Measurements from ENCODE around the gene NT5C3B. TPM values are rescaled to one million over a fixed set of nuclear protein-coding genes. Genes with fewer than 3 reads are reported as not detected.
"Not testable (repeated sequence)": the region's sequence is repeated elsewhere in the genome, so short reads cannot be mapped to it uniquely, and the experiment has no call there.

Gene NT5C3B
- total RNA-seq, 2 donors from 2014 or later = 62.1 to 69.7 TPM

DNA sequence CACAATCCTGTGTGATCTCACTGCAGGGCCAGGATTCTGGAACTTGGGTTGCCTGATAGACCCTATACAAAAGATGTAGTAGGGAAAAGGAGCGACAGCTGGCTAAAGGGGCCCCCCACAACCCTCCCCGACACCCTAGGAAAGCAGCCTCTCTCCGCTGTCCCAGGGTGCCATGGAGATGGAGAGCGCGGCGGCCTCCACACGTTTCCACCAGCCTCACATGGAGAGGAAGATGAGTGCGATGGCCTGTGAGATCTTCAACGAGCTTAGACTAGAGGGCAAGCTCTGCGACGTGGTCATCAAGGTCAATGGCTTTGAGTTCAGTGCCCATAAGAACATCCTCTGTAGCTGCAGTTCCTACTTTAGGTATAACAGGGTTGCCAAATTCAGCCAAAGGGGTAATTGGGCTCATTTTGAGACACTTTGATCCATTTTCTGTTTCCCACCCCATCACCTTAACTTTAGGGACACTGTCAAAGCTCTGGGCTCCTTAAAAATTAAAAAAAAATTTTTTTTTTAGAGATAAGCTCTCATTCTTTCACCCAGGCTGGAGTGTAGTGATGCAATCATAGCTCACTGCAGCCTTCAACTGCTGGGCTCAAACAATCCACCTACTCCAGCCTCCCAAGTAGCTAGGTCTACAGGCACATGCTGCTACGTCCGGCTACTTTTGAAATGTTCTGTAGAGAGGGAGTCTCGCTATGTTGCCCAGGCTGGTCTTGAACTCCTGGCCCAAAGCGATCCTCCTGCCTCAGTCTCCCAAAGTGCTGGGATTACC, 1.9 kb upstream of the NT5C3B start, which contains the start of gene KLHL10:
Gene KLHL10, plus strand, starts transcription at position 65 of the 778 bp plus-strand sequence. Its CDS starts 108 bp downstream, at position 173.
- H3K4me3 ChIP-seq = peak within 1 kb of the TSS; percentile 99
- TF ChIP-seq CTCF (IDR thresholded peaks at IDR 0.05) = no peak
- no peaks in the 10 kb centered on the region for H3K9me3 ChIP-seq
- no peaks in the 10 kb centered on the region for H3K27me3 ChIP-seq (replicated peaks; ENCODE audit: insufficient read depth)
- no peaks in the 10 kb centered on the region for H3K36me3 ChIP-seq
- H3K27ac ChIP-seq = peak within 1 kb of the TSS in 1 of 2 donors; percentile 58
- peaks cover 5 to 17% of the 10 kb centered on the region in 2 donors for H3K4me1 ChIP-seq (ENCODE audit: control insufficient read depth in 1 of 2, low read depth in 2 of 2)
- DNase-seq (ENCODE audit: low spot score) (no peak), ATAC-seq (ENCODE audit: insufficient number of reproducible peaks, low FRiP score, low read depth) (no peak)

DNA sequence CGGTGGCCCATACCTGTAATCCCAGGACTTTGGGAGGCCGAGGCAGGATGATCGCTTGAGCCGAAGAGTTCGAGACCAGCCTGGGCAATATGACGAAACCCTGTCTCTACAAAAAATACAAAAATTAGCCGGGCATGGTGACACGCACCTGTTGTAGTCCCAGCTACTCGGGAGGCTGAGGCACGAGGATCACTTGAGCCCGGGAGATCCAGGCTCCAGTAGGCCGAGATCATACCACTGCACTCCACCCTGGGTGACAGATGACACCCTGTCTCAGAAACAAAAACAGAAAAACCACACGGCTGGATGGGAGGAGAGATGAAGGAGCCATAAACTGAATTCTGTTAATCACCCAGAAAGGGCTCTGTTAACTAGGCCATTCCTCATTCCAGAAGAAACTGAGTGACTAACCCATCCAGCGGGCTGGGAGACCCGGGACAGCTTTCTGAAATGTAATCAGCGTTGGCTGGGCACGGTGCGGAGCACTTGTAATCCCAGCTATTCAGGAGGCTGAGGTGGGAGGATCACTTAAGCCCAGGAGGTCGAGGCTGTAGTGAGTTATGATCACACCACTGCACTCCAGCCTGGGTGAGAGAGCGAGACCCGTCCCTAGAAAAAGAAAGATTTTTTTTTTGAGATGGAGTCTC, 641 bp upstream of the NT5C3B start:
- TF ChIP-seq CTCF (IDR thresholded peaks at IDR 0.05) = no peak
- DNase-seq (ENCODE audit: low spot score) = no peak
- H3K4me1 ChIP-seq (ENCODE audit: control insufficient read depth in 1 of 2, low read depth in 2 of 2) = peaks cover 5 to 17% of the 10 kb centered on the region in 2 donors
- H3K9me3 ChIP-seq = no peaks in the 10 kb centered on the region
- H3K27me3 ChIP-seq (replicated peaks; ENCODE audit: insufficient read depth) = no peaks in the 10 kb centered on the region
- H3K4me3 ChIP-seq = peak overlapping the region; percentile 99
- H3K27ac ChIP-seq = peak overlapping the region in 1 of 2 donors; percentile 58
- H3K36me3 ChIP-seq = peaks cover 7% of the 10 kb centered on the region
- no peak for ATAC-seq (ENCODE audit: insufficient number of reproducible peaks, low FRiP score, low read depth)

GRCh38 chr17:41835214-41835799, 725 bp downstream of the NT5C3B start:
- Histone ChIP-seq H3K36me3 (peaks cover 19% of the 10 kb centered on the region), H3K27ac (peak overlapping the region; percentile 75 to 87), H3K27me3 (replicated peaks; ENCODE audit: insufficient read depth) (no peaks in the 10 kb centered on the region), H3K4me1 (ENCODE audit: control insufficient read depth in 1 of 2, low read depth in 2 of 2) (peaks cover 5 to 17% of the 10 kb centered on the region in 2 donors), H3K4me3 (peak overlapping the region; percentile 99), H3K9me3 (no peaks in the 10 kb centered on the region)
- DNase-seq (ENCODE audit: low spot score) (no peak), ATAC-seq (ENCODE audit: insufficient number of reproducible peaks, low FRiP score, low read depth) (no peak)
- no peak for TF ChIP-seq CTCF (IDR thresholded peaks at IDR 0.05)

DNA sequence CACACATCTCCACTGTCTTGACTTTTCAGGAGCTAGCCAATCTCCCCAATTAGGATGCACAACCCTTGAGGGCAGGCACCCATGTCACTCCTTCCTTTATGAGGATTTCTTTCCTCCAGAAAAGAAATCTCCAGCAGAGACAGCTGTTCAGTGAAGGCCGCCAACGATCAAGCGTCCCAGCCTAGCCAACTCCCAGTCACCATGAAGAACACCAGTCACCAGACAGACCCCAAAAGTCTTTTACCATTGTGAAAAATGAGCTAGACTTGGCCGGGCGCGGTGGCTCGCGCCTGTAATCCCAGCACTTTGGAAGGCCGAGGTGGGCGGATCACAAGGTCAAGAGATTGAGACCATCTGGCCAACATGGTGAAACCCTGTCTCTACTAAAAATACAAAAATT, 6.1 kb downstream of the NT5C3B start:
- not testable (repeated sequence) for DNase-seq (ENCODE audit: low spot score); H3K27ac ChIP-seq; H3K4me3 ChIP-seq; H3K4me1 ChIP-seq (ENCODE audit: control insufficient read depth in 1 of 2, low read depth in 2 of 2); H3K27me3 ChIP-seq (replicated peaks; ENCODE audit: insufficient read depth); ATAC-seq (ENCODE audit: insufficient number of reproducible peaks, low FRiP score, low read depth); H3K9me3 ChIP-seq
- H3K36me3 ChIP-seq = peaks cover 48% of the 10 kb centered on the region

DNA sequence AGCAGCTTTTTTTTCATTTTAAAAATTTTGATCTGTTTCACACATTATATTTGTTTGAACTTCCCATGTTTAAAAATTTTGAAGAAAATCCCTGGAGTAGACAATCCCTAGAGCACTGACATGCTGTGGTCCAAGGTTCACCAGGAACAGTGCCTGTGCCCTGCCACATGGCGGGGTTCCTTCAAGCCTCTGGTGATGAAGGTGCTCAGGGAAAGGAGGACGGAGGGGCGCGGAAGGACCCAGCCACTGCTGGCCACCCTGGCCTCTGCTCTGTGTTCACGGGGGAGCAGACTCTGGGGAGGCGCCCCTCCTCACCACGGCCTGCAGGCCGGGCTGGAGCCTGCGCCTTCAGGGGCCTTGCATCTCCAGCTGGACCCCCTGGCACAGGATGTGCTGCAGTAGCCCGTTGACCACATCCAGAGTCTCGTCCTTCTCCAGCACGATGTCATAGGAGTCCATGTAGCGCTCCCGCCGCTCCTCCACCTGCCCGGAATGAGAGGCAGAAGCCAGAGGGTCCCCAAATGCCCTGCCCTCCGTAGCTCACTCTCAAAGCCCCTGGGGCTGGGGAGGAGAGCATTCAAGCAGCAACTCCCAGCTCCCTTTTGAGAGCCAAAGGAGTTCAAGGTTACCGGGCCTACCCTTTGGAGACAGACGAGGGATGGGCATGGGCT, 10.7 kb downstream of the NT5C3B start:
- ATAC-seq (ENCODE audit: insufficient number of reproducible peaks, low FRiP score, low read depth) (no peak), DNase-seq (ENCODE audit: low spot score) (no peak)
- no peaks in the 10 kb centered on the region for H3K9me3 ChIP-seq
- no peaks in the 10 kb centered on the region for H3K27me3 ChIP-seq (replicated peaks; ENCODE audit: insufficient read depth)
- no peaks in the 10 kb centered on the region for H3K4me1 ChIP-seq (ENCODE audit: control insufficient read depth in 1 of 2, low read depth in 2 of 2)
- no peak overlapping the region for H3K4me3 ChIP-seq
- peaks cover 29% of the 10 kb centered on the region for H3K36me3 ChIP-seq
- no peak for TF ChIP-seq CTCF (IDR thresholded peaks at IDR 0.05)
- no peak overlapping the region for H3K27ac ChIP-seq
